Occipital lobe (tissue), 2 donors: Measurements from ENCODE around the gene MORN1. TPM values are rescaled to one million over a fixed set of nuclear protein-coding genes. Genes with fewer than 3 reads are reported as not detected.

Experiments
- DNase-seq: peaks from one replicate; lab custom pipeline; 2025; lab: John Stamatoyannopoulos, UW
- total RNA-seq: library from RNA; depleted of rRNA; stranded (reverse); fragments of >200 nt; gene quantifications from one replicate; pipeline ENCODE4 v1.2.3, GENCODE V29; 2014

MORN1 gene
- total RNA-seq, 1 donor from 2014 or later: 13.1 TPM

DNA sequence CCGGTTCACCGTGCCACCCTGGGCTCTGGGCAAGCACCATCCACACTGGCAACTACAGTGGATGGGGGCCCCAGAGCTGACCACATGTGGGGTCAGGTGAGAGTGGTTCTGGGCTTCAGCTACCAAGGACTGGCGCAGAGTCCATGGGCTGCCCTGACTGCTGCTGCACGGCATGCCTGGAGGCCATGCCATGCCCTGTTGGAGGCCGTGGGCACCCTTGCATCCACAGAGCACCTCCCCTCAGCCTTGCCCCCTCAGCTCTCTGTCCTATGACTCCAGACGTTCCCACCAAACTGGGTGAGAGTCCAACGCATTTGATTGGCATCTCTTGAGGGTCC, 15.5 kb downstream of the MORN1 start:
- DNase-seq: no peak

- DNase-seq: no peak
Observed at GRCh38 chr1:2375246-2375922, 16.0 kb downstream of the MORN1 start.

GRCh38 chr1:2374252-2375155, 16.9 kb downstream of the MORN1 start:
- DNase-seq: no peak

- no peak for DNase-seq
Observed at GRCh38 chr1:2373551-2374251, 17.7 kb downstream of the MORN1 start.

- DNase-seq: no peak
Observed at GRCh38 chr1:2372551-2373490, 18.5 kb downstream of the MORN1 start.

GRCh38 chr1:2368053-2368744, 23.2 kb downstream of the MORN1 start:
- DNase-seq: no peak

DNA sequence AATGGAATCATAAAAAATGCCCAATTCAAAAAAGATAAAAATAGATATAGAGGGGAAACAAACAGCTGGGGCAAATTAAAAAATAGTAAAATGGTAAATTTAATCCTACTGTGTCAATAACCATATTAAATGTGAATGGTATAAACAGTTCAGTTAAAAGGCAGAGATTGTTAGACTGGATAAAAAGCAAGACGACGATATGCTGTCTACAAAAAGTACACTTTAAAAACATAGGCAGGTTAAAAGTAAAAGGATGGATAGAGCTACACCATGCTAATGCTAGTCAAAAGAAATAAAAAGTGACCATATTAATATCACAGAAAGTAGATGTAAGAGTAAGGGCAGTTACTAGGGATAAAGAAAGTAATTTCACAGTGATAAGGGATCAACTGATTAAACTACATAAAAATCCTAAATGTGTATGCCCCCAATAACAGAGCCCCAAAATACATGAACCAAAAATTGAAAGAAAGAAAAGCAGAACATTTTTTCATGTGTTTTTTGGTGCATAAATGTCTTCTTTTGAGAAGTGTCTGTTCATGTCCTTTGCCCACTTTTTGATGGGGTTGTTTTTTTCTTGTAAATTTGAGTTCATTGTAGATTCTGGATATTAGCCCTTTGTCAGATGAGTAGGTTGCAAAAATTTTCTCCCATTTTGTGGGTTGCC, 27.4 kb downstream of the MORN1 start:
- DNase-seq: no peak

DNA sequence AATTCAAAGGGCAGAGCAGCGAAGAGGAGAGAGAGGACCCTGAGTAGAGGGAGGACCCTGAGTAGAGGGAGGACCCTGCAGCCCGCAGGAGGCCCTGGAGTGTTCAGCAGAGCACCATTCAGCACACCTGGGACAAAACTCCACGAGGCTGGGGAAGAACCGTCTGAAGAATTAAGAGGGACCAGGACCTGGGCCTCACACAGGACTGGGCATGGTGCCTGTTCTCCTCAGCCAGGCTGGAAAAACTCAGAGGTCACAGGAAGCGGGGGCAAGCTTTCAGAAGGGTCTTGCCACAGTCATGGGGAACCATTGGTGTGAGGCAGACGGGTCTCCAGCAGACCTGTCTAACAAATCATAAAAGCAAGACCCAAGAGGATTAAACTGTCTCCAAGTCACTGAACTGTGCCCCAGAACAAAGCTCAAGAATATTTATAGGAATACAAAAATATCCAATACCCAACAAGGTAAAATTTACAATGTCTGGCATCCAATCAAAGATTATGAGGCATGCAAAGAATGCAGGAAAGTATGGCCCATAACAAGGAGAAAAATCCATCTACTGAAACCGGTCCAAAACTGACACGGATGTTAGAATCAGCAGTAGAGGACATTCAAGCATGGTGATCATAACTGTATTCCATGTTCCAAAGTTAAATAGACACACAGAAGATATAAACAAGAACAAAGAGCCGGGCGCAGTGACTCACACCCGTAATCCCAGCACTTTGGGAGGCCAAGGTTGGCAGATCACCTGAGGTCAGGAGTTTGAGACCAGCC, 30.6 kb downstream of the MORN1 start:
- no peak for DNase-seq

- DNase-seq: no peak
Observed at GRCh38 chr1:2358651-2359640, 32.4 kb downstream of the MORN1 start.

- DNase-seq: no peak
Observed at GRCh38 chr1:2358072-2358471, 33.3 kb downstream of the MORN1 start.

- DNase-seq: no peak
Observed at GRCh38 chr1:2356911-2357845, 34.2 kb downstream of the MORN1 start.

GRCh38 chr1:2356401-2356800, 35.0 kb downstream of the MORN1 start:
- no peak for DNase-seq

GRCh38 chr1:2355373-2356261, 35.7 kb downstream of the MORN1 start:
- DNase-seq: no peak

DNA sequence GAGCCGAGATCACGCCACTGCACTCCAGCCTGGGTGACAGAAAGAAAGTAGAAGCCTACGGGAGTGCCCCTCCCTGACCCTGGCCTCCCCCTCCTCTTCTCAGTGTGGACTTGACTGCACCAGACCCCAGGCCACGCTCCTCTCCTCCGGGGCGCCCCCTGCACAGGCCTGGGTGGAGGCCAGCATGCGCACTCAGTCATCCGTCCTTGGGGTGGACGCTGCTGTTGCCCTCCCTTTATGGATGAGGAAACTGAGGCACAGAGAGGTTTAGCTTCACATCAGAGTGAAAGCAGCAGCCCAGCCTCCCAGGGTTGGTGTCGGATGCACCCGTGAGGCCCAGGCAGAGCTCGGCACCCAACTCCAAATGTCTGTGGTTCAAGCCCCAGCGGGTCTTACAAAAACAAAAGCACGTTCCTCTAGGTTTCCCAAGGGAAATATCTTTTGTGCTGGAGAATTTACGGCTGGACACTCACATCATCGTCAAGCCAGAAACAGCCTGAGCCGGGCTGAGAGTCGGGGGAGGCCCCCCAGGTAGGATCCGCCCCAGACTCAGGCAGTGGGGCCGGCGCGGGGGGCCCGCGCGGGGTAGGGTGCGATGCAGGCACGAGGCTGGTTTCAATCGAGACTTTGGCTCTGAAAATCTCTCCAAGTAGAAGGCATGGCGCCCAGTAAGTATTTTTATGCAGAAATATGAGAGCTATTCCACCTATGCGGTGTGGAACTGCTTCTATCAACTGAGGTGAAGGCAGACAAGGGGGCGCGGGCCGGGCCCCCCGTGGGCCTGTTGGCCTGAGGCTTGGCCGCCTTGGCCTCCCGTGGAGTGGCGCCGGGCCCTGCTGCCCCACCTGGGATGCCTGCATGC, 36.6 kb downstream of the MORN1 start:
- no peak for DNase-seq
